Skin epidermis (tissue), 12 donors: Measurements from ENCODE around the gene SMAD2.
"Not testable (repeated sequence)": the region's sequence is repeated elsewhere in the genome, so short reads cannot be mapped to it uniquely, and the experiment has no call there.

Source experiments
- H3K27ac ChIP-seq, 21 experiments: fragments of 200-600 bp; sonication (generic) in 11 of 21; one replicate each; pipeline ENCODE4 v1.5.0; 2020; ENCODE audit warnings: mild to moderate bottlenecking in 3 of 21, inconsistent platforms in 2 of 21, moderate library complexity in 2 of 21
- H3K4me3 ChIP-seq, 7 experiments: fragments of 200-600 bp; sonication (generic) in 2 of 7; one replicate each; pipeline ENCODE4 v1.5.0; 2020; ENCODE audit warnings: inconsistent platforms in 2 of 7, mild to moderate bottlenecking in 2 of 7, moderate library complexity in 1 of 7

Gene SMAD2

GRCh38 chr18:47930199-47930930 is at the start of gene SMAD2:
Gene SMAD2, minus strand, starts transcription at chr18:47930659. Its CDS starts 33,903 bp downstream, at chr18:47896756.
- H3K27ac ChIP-seq, result peak within 1 kb of the TSS; percentile 80 to 99 (median 96)
- peak within 1 kb of the TSS; percentile 69 to 94 (median 80) for H3K4me3 ChIP-seq

DNA sequence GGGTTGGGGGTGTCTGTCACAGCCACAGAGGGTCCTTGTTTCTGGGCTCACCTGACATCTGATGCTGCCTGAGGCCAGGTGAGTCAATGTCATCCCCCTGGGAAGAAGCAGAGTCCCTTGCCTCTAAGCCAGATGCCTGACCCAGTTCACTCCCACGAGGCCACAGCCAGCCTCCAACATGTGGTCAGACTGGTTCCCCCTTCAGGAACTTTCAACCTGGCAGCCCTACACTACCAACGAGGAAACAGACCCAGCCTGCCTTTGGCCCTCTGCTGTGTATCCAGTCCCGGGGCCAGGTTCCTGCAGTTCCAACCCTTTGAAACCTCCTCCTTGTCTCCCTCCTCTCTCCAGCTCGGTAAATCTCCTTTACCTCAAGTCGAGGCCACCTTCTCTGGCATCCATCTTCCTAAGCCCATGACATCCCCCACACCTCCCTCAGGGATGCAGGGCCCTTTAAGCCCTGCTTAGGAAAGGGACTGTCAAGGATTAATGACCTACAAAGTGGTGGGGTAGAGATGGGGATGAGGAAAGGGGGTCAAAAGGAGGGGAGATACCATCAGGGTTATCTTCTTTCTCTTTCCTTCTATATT is 49.2 kb upstream of the SMAD2 start:
- Histone ChIP-seq H3K27ac (no peak overlapping the region), H3K4me3 (no peak overlapping the region)

DNA sequence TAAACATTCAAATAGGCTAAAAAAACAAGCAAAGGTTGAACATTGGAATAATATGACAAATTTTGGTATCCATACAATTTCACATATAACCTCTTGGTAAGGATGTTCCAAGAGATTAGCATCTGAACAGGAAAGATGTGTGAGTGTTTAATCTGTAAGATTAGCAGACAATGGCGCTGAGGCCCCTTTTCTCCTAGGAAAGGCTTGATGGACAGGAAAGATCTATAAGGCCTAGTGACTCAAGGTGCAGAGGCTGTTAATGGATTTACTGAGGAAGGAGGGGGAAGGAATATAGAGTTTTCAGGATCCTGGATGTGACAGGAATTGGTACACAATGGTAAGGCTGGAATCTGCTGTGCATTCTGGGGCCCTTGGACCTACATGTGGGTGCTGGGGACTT is 48.1 kb upstream of the SMAD2 start:
- H3K4me3 ChIP-seq, result no peak overlapping the region

GRCh38 chr18:47978141-47978540 is 47.7 kb upstream of the SMAD2 start:
- H3K27ac ChIP-seq, result no peak overlapping the region
- no peak overlapping the region for H3K4me3 ChIP-seq

More for the DNA sequence above, 48.1 kb upstream of the SMAD2 start:
- no peak overlapping the region for H3K27ac ChIP-seq

- H3K27ac ChIP-seq, result no peak overlapping the region
- no peak overlapping the region for H3K4me3 ChIP-seq
These were observed 45.2 kb upstream of the SMAD2 start for GRCh38 chr18:47975701-47976100.

DNA sequence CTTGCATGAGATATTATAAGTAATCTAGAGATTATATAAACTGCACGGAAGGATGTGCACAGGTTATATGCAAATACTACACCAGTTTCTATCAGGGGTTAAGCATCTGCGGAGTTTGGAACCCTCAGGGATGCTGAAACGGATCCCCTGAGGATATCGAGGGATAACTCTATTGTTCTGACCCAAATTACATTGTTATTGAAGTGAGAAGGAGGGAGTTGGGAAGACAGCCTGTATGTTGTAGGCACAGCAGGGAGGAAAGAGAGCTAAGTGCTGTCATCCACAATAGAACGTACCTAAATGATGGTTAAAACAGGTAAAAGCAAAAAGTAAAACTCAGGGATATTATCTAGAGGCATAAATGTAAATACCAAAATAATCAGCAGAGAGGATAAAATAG is 44.6 kb upstream of the SMAD2 start:
- Histone ChIP-seq H3K27ac (no peak overlapping the region), H3K4me3 (no peak overlapping the region)

- Histone ChIP-seq H3K4me3 (no peak overlapping the region), H3K27ac (no peak overlapping the region)
These were observed 40.4 kb upstream of the SMAD2 start for GRCh38 chr18:47970664-47971531.

DNA sequence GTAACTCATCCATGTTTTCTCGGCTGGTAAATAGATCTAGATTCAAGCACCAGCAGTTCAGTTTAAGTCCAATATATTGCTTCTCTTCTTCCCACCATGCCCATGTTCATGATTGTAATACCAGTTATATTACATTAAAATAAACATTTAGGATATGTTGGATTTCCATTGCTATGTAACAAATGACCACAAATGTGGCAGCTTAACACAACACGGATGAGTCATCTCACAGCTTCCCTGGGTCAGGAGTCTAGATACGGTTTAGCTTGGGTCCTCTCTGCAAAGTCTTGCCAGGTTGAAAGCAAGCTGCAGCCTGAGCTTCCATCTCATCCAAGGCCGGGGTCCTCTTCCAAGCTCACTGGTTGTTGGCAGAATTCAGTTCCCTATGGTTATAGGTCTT is 39.4 kb upstream of the SMAD2 start:
- Histone ChIP-seq H3K27ac (no peak overlapping the region), H3K4me3 (no peak overlapping the region)

DNA sequence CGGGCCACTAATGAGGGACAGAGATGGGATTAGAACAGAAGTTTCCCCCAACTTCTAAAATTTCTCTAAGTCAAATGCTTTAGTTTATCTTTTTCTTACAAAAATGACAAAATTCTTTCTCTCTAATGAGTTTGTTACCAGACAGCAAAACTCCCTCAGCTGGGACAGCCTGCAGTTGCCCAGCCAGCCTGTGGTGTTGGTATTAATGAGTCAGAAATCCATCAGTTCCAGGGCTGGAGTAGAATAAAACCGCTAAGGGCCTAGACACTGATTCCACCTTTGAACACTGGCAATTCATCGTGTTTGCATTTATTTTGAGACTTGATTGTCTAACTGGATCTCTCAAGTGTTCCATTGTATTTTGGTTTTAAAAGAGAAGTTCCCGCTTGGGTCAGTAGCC is 38.3 kb upstream of the SMAD2 start:
- Histone ChIP-seq H3K4me3 (no peak overlapping the region), H3K27ac (no peak overlapping the region)

DNA sequence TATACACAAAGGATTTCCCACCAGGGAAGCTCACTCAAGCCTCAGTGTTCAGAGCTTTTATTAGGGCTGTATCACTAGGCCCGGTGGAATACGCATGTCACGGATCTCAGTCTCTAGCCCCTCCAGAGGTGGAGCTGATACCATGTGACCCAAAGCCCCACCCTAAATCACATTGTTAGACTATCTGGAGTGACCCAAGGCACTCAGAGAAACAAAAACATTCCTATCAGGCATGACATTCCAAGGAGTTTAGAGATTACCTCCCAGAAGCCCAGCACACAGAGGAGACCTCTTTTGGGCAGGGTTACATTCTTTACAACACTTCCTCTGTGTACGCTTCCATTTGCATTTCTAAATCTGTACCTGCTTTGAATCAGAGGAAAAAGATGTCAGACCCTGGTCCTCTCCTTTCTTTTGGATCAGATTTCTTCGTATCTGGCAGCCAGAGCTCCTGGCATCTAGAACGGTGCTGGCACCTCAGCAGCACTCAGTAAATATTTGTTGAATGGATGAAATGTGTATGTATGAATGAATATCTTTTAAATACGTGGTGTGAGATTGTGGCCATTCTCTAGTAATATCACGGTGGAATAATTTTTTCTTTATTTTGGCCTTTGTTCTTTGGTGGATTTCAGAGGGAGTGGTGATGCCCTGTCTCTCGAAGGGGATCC is 37.7 kb upstream of the SMAD2 start:
- H3K4me3 ChIP-seq, result no peak overlapping the region
- H3K27ac ChIP-seq, result no peak overlapping the region

GRCh38 chr18:47964053-47964452 is 33.6 kb upstream of the SMAD2 start:
- no peak overlapping the region for H3K4me3 ChIP-seq
- no peak overlapping the region for H3K27ac ChIP-seq

DNA sequence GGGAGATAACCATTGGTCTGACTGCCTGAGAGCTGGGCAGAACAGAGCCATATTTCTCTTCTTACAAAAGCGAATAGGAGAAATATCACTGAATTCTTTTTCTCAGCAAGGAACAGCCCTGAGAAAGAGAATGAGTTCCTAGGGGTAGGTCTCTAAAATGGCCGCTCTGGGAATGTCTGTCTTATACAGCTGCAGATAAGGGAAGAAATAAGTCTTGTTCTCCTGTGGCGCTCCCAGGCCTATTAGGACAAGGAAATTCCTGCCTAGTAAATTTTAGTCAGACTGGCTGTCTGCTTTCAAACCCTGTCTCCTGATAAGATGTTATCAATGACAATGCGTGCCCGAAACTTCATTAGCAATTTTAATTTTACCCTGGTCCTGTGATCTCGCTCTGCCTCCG is 30.5 kb upstream of the SMAD2 start:
- not testable (repeated sequence) for H3K27ac ChIP-seq, H3K4me3 ChIP-seq

- no peak overlapping the region for H3K4me3 ChIP-seq
- H3K27ac ChIP-seq, result peak overlapping the region in 11 of 21 experiments; percentile 10 to 80 (median 43)
These were observed 23.0 kb upstream of the SMAD2 start for GRCh38 chr18:47953471-47953931.

DNA sequence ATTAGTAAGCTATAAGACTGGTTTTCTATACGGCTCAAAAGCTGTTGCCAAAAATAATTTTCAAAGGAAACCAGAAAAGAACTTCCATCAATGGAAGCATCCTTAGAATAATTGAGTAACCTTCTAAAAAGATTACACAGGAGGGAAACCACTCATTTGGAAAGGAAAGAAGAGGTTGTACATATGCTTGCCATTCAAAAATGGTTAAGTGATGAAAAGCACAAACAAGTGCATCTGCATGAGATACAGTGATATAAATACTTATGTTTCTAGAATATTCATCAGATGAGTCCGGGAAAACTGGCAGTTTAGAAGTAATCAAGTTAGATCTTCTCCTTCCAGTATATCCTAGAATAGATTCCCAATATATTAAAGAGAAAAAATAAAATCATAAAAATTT is 20.1 kb upstream of the SMAD2 start:
- Histone ChIP-seq H3K27ac (no peak overlapping the region), H3K4me3 (no peak overlapping the region)

DNA sequence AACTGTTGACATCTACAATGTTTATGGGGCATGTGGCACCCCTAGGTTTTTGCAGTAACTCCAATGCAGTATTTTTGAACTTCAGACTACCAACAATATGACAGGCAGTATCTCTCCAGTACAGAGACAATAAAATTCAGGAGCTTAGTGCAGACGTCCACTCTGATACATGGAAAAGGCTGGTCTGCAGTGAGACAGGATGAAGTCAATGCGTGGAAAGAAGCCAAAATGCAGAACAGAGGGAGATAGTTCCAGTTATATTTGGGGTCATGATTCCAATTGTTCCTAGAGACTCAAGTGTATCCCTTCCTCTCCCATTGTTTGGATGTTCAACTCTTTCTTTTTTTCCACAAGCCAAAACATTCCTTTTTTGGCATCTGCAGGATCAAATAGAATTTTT is 18.7 kb upstream of the SMAD2 start:
- Histone ChIP-seq H3K27ac (no peak overlapping the region), H3K4me3 (no peak overlapping the region)

GRCh38 chr18:47946889-47947288 is 16.4 kb upstream of the SMAD2 start:
- H3K27ac ChIP-seq, result no peak overlapping the region

GRCh38 chr18:47944972-47945852 is 14.8 kb upstream of the SMAD2 start:
- no peak overlapping the region for H3K27ac ChIP-seq

More at GRCh38 chr18:47946889-47947288, 16.4 kb upstream of the SMAD2 start:
- no peak overlapping the region for H3K4me3 ChIP-seq

GRCh38 chr18:47936952-47937351 is 6.5 kb upstream of the SMAD2 start:
- no peak overlapping the region for H3K27ac ChIP-seq
- no peak overlapping the region for H3K4me3 ChIP-seq

More at GRCh38 chr18:47944972-47945852, 14.8 kb upstream of the SMAD2 start:
- H3K4me3 ChIP-seq, result no peak overlapping the region
